Measurements from ENCODE around the gene GSTA4.
"Not testable (repeated sequence)": the region's sequence is repeated elsewhere in the genome, so short reads cannot be mapped to it uniquely, and the experiment has no call there.

GSTA4 gene

GRCh38 chr6:52966101-52966500 lies 29.0 kb downstream of the GSTA4 start:
- H3K4me1 ChIP-seq (ENCODE audit: insufficient read depth, low read length, severe bottlenecking) = no peaks in the 10 kb centered on the region
- H3K4me2 ChIP-seq (ENCODE audit: low read length) = no peak overlapping the region
- no peaks in the 10 kb centered on the region for H3K79me2 ChIP-seq (ENCODE audit: insufficient read depth, low read length)
- no peaks in the 10 kb centered on the region for H3K36me3 ChIP-seq (ENCODE audit: insufficient read depth, low read length)
- H4K20me1 ChIP-seq (ENCODE audit: insufficient read depth, low read length) = no peaks in the 10 kb centered on the region
- no peak overlapping the region for H3K27ac ChIP-seq (ENCODE audit: low read depth, low read length, poor library complexity, severe bottlenecking)
- H3K9me3 ChIP-seq (ENCODE audit: low read length) = no peaks in the 10 kb centered on the region
- no peak overlapping the region for H3K4me3 ChIP-seq (ENCODE audit: low read depth, low read length, poor library complexity, severe bottlenecking)
- TF ChIP-seq CTCF (IDR thresholded peaks at IDR 0.05; ENCODE audit: low read length) (no peak), EZH2 (IDR thresholded peaks at IDR 0.05; ENCODE audit: borderline replicate concordance, low read length) (no peak)
- H3F3A ChIP-seq (ENCODE audit: insufficient read depth, low read length) = no peaks in the 10 kb centered on the region
- no peaks in the 10 kb centered on the region for H3K27me3 ChIP-seq (ENCODE audit: insufficient read depth, low read length)
- no peaks in the 10 kb centered on the region for H3K9me2 ChIP-seq (ENCODE audit: low read depth, low read length)
- H3K9ac ChIP-seq (ENCODE audit: low read length) = no peak overlapping the region
- H2AFZ ChIP-seq (ENCODE audit: low read length) = no peak overlapping the region

GRCh38 chr6:52965380-52965779 lies 29.7 kb downstream of the GSTA4 start:
- TF ChIP-seq EZH2 (IDR thresholded peaks at IDR 0.05; ENCODE audit: borderline replicate concordance, low read length) = no peak
- H2AFZ ChIP-seq (ENCODE audit: low read length) = no peak overlapping the region
- H3K27me3 ChIP-seq (ENCODE audit: insufficient read depth, low read length) = no peaks in the 10 kb centered on the region

GRCh38 chr6:52964318-52964717 lies 30.8 kb downstream of the GSTA4 start:
- Histone ChIP-seq H2AFZ (ENCODE audit: low read length) (no peak overlapping the region), H3K9me2 (ENCODE audit: low read depth, low read length) (no peaks in the 10 kb centered on the region), H3K4me3 (ENCODE audit: low read depth, low read length, poor library complexity, severe bottlenecking) (no peak overlapping the region), H3K4me2 (ENCODE audit: low read length) (no peak overlapping the region), H4K20me1 (ENCODE audit: insufficient read depth, low read length) (no peaks in the 10 kb centered on the region), H3F3A (ENCODE audit: insufficient read depth, low read length) (no peaks in the 10 kb centered on the region), H3K9me3 (ENCODE audit: low read length) (no peaks in the 10 kb centered on the region), H3K27ac (ENCODE audit: low read depth, low read length, poor library complexity, severe bottlenecking) (no peak overlapping the region), H3K79me2 (ENCODE audit: insufficient read depth, low read length) (no peaks in the 10 kb centered on the region), H3K27me3 (ENCODE audit: insufficient read depth, low read length) (no peaks in the 10 kb centered on the region), H3K4me1 (ENCODE audit: insufficient read depth, low read length, severe bottlenecking) (no peaks in the 10 kb centered on the region), H3K36me3 (ENCODE audit: insufficient read depth, low read length) (no peaks in the 10 kb centered on the region), H3K9ac (ENCODE audit: low read length) (no peak overlapping the region)
- TF ChIP-seq CTCF (IDR thresholded peaks at IDR 0.05; ENCODE audit: low read length) (no peak), EZH2 (IDR thresholded peaks at IDR 0.05; ENCODE audit: borderline replicate concordance, low read length) (no peak)

More at GRCh38 chr6:52965380-52965779, 29.7 kb downstream of the GSTA4 start:
- Histone ChIP-seq H3K9me2 (ENCODE audit: low read depth, low read length) (no peaks in the 10 kb centered on the region), H3K4me1 (ENCODE audit: insufficient read depth, low read length, severe bottlenecking) (no peaks in the 10 kb centered on the region), H3K79me2 (ENCODE audit: insufficient read depth, low read length) (no peaks in the 10 kb centered on the region), H3K4me2 (ENCODE audit: low read length) (no peak overlapping the region), H3K9me3 (ENCODE audit: low read length) (no peaks in the 10 kb centered on the region), H3K9ac (ENCODE audit: low read length) (no peak overlapping the region), H3K36me3 (ENCODE audit: insufficient read depth, low read length) (no peaks in the 10 kb centered on the region), H3F3A (ENCODE audit: insufficient read depth, low read length) (no peaks in the 10 kb centered on the region), H3K27ac (ENCODE audit: low read depth, low read length, poor library complexity, severe bottlenecking) (no peak overlapping the region), H4K20me1 (ENCODE audit: insufficient read depth, low read length) (no peaks in the 10 kb centered on the region), H3K4me3 (ENCODE audit: low read depth, low read length, poor library complexity, severe bottlenecking) (no peak overlapping the region)

GRCh38 chr6:52962701-52963100 lies 32.4 kb downstream of the GSTA4 start:
- no peaks in the 10 kb centered on the region for H3K4me1 ChIP-seq (ENCODE audit: insufficient read depth, low read length, severe bottlenecking)
- H3K27me3 ChIP-seq (ENCODE audit: insufficient read depth, low read length) = no peaks in the 10 kb centered on the region
- no peaks in the 10 kb centered on the region for H3K79me2 ChIP-seq (ENCODE audit: insufficient read depth, low read length)
- no peaks in the 10 kb centered on the region for H3F3A ChIP-seq (ENCODE audit: insufficient read depth, low read length)
- H3K27ac ChIP-seq (ENCODE audit: low read depth, low read length, poor library complexity, severe bottlenecking) = no peak overlapping the region
- H2AFZ ChIP-seq (ENCODE audit: low read length) = no peak overlapping the region
- H3K9me3 ChIP-seq (ENCODE audit: low read length) = no peaks in the 10 kb centered on the region
- no peak overlapping the region for H3K9ac ChIP-seq (ENCODE audit: low read length)
- no peaks in the 10 kb centered on the region for H3K36me3 ChIP-seq (ENCODE audit: insufficient read depth, low read length)
- no peaks in the 10 kb centered on the region for H3K9me2 ChIP-seq (ENCODE audit: low read depth, low read length)
- no peak for TF ChIP-seq EZH2 (IDR thresholded peaks at IDR 0.05; ENCODE audit: borderline replicate concordance, low read length)
- TF ChIP-seq CTCF (IDR thresholded peaks at IDR 0.05; ENCODE audit: low read length) = no peak
- H4K20me1 ChIP-seq (ENCODE audit: insufficient read depth, low read length) = no peaks in the 10 kb centered on the region
- H3K4me2 ChIP-seq (ENCODE audit: low read length) = no peak overlapping the region
- H3K4me3 ChIP-seq (ENCODE audit: low read depth, low read length, poor library complexity, severe bottlenecking) = no peak overlapping the region

GRCh38 chr6:52961022-52961421 lies 34.1 kb downstream of the GSTA4 start:
- H2AFZ ChIP-seq (ENCODE audit: low read length); H3K9me3 ChIP-seq (ENCODE audit: low read length); H4K20me1 ChIP-seq (ENCODE audit: insufficient read depth, low read length); H3K9me2 ChIP-seq (ENCODE audit: low read depth, low read length); H3K4me1 ChIP-seq (ENCODE audit: insufficient read depth, low read length, severe bottlenecking); H3K79me2 ChIP-seq (ENCODE audit: insufficient read depth, low read length); H3K36me3 ChIP-seq (ENCODE audit: insufficient read depth, low read length); H3K4me3 ChIP-seq (ENCODE audit: low read depth, low read length, poor library complexity, severe bottlenecking); H3K9ac ChIP-seq (ENCODE audit: low read length); H3K27me3 ChIP-seq (ENCODE audit: insufficient read depth, low read length); H3K27ac ChIP-seq (ENCODE audit: low read depth, low read length, poor library complexity, severe bottlenecking); H3F3A ChIP-seq (ENCODE audit: insufficient read depth, low read length); H3K4me2 ChIP-seq (ENCODE audit: low read length): not testable (repeated sequence)
